NT2/D1 (cell line): Measurements from ENCODE around the gene ARHGAP45.

Experiments
- DNase-seq: peaks from one replicate; pipeline ENCODE4 v3.0.0-alpha.2; 2011; ENCODE audit warnings: low read depth, low spot score
- H3K27me3 ChIP-seq: 2 replicates; pipeline ENCODE4 v1.6.0; 2011; ENCODE audit warnings: mild to moderate bottlenecking; ENCODE audit not compliant: insufficient read length, insufficient read depth
- H3K36me3 ChIP-seq: 2 replicates; pipeline ENCODE4 v1.6.1; 2011; ENCODE audit warnings: mild to moderate bottlenecking, low read length, mixed read lengths; ENCODE audit not compliant: insufficient read depth, insufficient read length
- H3K4me1 ChIP-seq: 2 replicates; pipeline ENCODE4 v1.5.1; 2011; ENCODE audit not compliant: insufficient read depth, insufficient read length
- H3K4me3 ChIP-seq: 2 replicates; pipeline ENCODE4 v1.5.1; 2011; ENCODE audit warnings: low read depth; ENCODE audit not compliant: insufficient read length
- H3K9ac ChIP-seq: 2 replicates; pipeline ENCODE4 v1.6.0; 2011; ENCODE audit warnings: low read depth; ENCODE audit not compliant: insufficient read length
- H3K9me3 ChIP-seq: 2 replicates; pipeline ENCODE4 v1.5.1; 2011; ENCODE audit warnings: mild to moderate bottlenecking, low read length; ENCODE audit not compliant: insufficient read depth
- SUZ12 ChIP-seq: IDR thresholded peaks from 2 replicates; pipeline ENCODE4 v1.6.1; 2011; ENCODE audit not compliant: insufficient read length, insufficient read depth; ENCODE audit errors: extremely low read depth
- YY1 ChIP-seq: IDR thresholded peaks from 2 replicates; pipeline ENCODE4 v1.6.1; 2011; ENCODE audit not compliant: insufficient read length, insufficient read depth
- ZNF274 ChIP-seq: IDR thresholded peaks from 2 replicates; pipeline ENCODE4 v1.6.1; 2011; ENCODE audit warnings: mild to moderate bottlenecking, low read depth, low read length

ARHGAP45 gene

GRCh38 chr19:1052349-1052975 lies 14.5 kb upstream of the ARHGAP45 start:
- Histone ChIP-seq H3K4me3 (no peak overlapping the region), H3K4me1 (peaks cover 2% of the 10 kb centered on the region), H3K27me3 (no peaks in the 10 kb centered on the region), H3K9ac (no peak overlapping the region), H3K9me3 (peaks cover 34% of the 10 kb centered on the region), H3K36me3 (peaks cover 13% of the 10 kb centered on the region)
- TF ChIP-seq ZNF274 (no peak), SUZ12 (no peak), YY1 (no peak)
- DNase-seq: no peak

- no peak for DNase-seq
- no peak for TF ChIP-seq SUZ12
- TF ChIP-seq ZNF274: no peak
- no peak for TF ChIP-seq YY1
- Histone ChIP-seq H3K36me3 (peaks cover 13% of the 10 kb centered on the region), H3K4me1 (peaks cover 2% of the 10 kb centered on the region), H3K4me3 (no peak overlapping the region), H3K9me3 (peaks cover 43% of the 10 kb centered on the region), H3K27me3 (no peaks in the 10 kb centered on the region), H3K9ac (no peak overlapping the region)
These were observed 13.5 kb upstream of the ARHGAP45 start for GRCh38 chr19:1053176-1054101.

GRCh38 chr19:1054102-1055027 lies 12.6 kb upstream of the ARHGAP45 start:
- Histone ChIP-seq H3K36me3 (peaks cover 18% of the 10 kb centered on the region), H3K9me3 (peaks cover 50% of the 10 kb centered on the region), H3K9ac (no peak overlapping the region), H3K27me3 (no peaks in the 10 kb centered on the region), H3K4me3 (no peak overlapping the region), H3K4me1 (peaks cover 2% of the 10 kb centered on the region)
- TF ChIP-seq YY1: no peak
- TF ChIP-seq ZNF274: no peak
- TF ChIP-seq SUZ12: no peak
- DNase-seq: no peak

- Histone ChIP-seq H3K9me3 (peaks cover 55% of the 10 kb centered on the region), H3K36me3 (peaks cover 18% of the 10 kb centered on the region), H3K4me1 (peaks cover 2% of the 10 kb centered on the region), H3K9ac (no peak overlapping the region), H3K27me3 (no peaks in the 10 kb centered on the region), H3K4me3 (no peak overlapping the region)
- DNase-seq: no peak
- TF ChIP-seq SUZ12 (no peak), ZNF274 (no peak), YY1 (no peak)
These were observed 11.9 kb upstream of the ARHGAP45 start for GRCh38 chr19:1055028-1055425.

GRCh38 chr19:1055886-1056620 lies 10.9 kb upstream of the ARHGAP45 start:
- TF ChIP-seq YY1: no peak
- no peak for TF ChIP-seq ZNF274
- TF ChIP-seq SUZ12: no peak
- DNase-seq: no peak
- Histone ChIP-seq H3K4me1 (peaks cover 2% of the 10 kb centered on the region), H3K9me3 (peaks cover 55% of the 10 kb centered on the region), H3K9ac (no peak overlapping the region), H3K36me3 (peaks cover 18% of the 10 kb centered on the region), H3K27me3 (no peaks in the 10 kb centered on the region), H3K4me3 (no peak overlapping the region)

GRCh38 chr19:1057176-1057855 lies 9.7 kb upstream of the ARHGAP45 start:
- H3K9me3 ChIP-seq: peaks cover 55% of the 10 kb centered on the region
- TF ChIP-seq ZNF274: no peak
- no peak overlapping the region for H3K9ac ChIP-seq
- no peak for DNase-seq
- no peaks in the 10 kb centered on the region for H3K27me3 ChIP-seq
- peaks cover 18% of the 10 kb centered on the region for H3K36me3 ChIP-seq
- no peak overlapping the region for H3K4me3 ChIP-seq
- peaks cover 2% of the 10 kb centered on the region for H3K4me1 ChIP-seq
